GM19467 (cell line): ENCODE results near the gene UBAP2.
"Not testable (repeated sequence)": the region's sequence is repeated elsewhere in the genome, so short reads cannot be mapped to it uniquely, and the experiment has no call there.

Experiments used
- ATAC-seq: cut with Tn5 transposase; IDR thresholded peaks from one replicate; pipeline ENCODE4 v1.9.1; 2021; ENCODE audit warnings: mild to moderate bottlenecking, moderate library complexity; ENCODE audit not compliant: unreplicated experiment

Gene UBAP2

GRCh38 chr9:34047864-34048726 lies 592 bp downstream of the UBAP2 start:
- peak; percentile 15 for ATAC-seq

GRCh38 chr9:34046784-34047379 lies 1.8 kb downstream of the UBAP2 start:
- no peak for ATAC-seq

GRCh38 chr9:34045903-34046302 lies 2.8 kb downstream of the UBAP2 start:
- ATAC-seq: no peak

GRCh38 chr9:34042074-34042473 lies 6.6 kb downstream of the UBAP2 start:
- not testable (repeated sequence) for ATAC-seq

- ATAC-seq: not testable (repeated sequence)
Observed at GRCh38 chr9:34038851-34039250, 9.8 kb downstream of the UBAP2 start.

- ATAC-seq: no peak
Observed at GRCh38 chr9:34037626-34038025, 11.1 kb downstream of the UBAP2 start.

- no peak for ATAC-seq
Observed at GRCh38 chr9:34036625-34037024, 12.1 kb downstream of the UBAP2 start.

GRCh38 chr9:34035656-34036055 lies 13.0 kb downstream of the UBAP2 start:
- no peak for ATAC-seq

GRCh38 chr9:34034698-34035065 lies 14.0 kb downstream of the UBAP2 start:
- ATAC-seq: no peak

- no peak for ATAC-seq
Observed at GRCh38 chr9:34032631-34033030, 16.1 kb downstream of the UBAP2 start.

GRCh38 chr9:34027845-34028574 lies 20.7 kb downstream of the UBAP2 start:
- no peak for ATAC-seq

- no peak for ATAC-seq
Observed at GRCh38 chr9:34025811-34026210, 22.9 kb downstream of the UBAP2 start.

- ATAC-seq: no peak
Observed at GRCh38 chr9:34025062-34025461, 23.6 kb downstream of the UBAP2 start.

- ATAC-seq: not testable (repeated sequence)
Observed at GRCh38 chr9:34024476-34024875, 24.2 kb downstream of the UBAP2 start.

- ATAC-seq: no peak
Observed at GRCh38 chr9:34016149-34016548, 32.5 kb downstream of the UBAP2 start.

GRCh38 chr9:34010979-34011378 lies 37.7 kb downstream of the UBAP2 start:
- ATAC-seq: no peak

GRCh38 chr9:34001951-34002350 lies 46.7 kb downstream of the UBAP2 start:
- ATAC-seq: no peak

- ATAC-seq: no peak
Observed at GRCh38 chr9:34001298-34001697, 47.4 kb downstream of the UBAP2 start.

GRCh38 chr9:33995449-33995848 lies 53.2 kb downstream of the UBAP2 start:
- no peak for ATAC-seq

- ATAC-seq: no peak
Observed at GRCh38 chr9:33993104-33993503, 55.6 kb downstream of the UBAP2 start.

- no peak for ATAC-seq
Observed at GRCh38 chr9:33992632-33993031, 56.1 kb downstream of the UBAP2 start.
